HG02840 (cell line): ENCODE results near the gene CFAP97D2.
"Not testable (repeated sequence)": the region's sequence is repeated elsewhere in the genome, so short reads cannot be mapped to it uniquely, and the experiment has no call there.

Experiments used
- ATAC-seq: cut with Tn5 transposase; IDR thresholded peaks from one replicate; pipeline ENCODE4 v1.9.1; 2021; ENCODE audit warnings: mild to moderate bottlenecking, moderate library complexity, moderate number of reproducible peaks; ENCODE audit not compliant: unreplicated experiment, low FRiP score

The CFAP97D2 gene

DNA sequence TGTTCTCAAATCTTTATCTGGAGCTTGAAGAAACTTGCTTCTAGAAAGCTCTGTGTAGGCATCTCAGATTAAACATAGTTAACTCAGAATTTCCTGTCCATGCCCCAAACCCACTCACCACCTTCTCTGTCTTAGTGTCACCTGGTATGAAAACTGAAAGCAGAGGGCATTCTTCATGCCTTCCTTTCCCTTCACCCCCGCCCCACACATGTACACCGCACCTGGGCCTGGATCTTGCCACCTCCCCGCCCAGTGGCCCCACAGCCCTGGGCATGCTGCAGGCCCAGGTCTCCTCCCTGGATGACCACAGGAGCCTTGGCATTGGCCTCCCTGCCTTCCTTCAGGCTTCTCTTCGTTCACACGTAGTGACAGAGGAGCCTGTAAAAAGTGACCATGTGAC is 15.8 kb downstream of the CFAP97D2 start:
- no peak for ATAC-seq

DNA sequence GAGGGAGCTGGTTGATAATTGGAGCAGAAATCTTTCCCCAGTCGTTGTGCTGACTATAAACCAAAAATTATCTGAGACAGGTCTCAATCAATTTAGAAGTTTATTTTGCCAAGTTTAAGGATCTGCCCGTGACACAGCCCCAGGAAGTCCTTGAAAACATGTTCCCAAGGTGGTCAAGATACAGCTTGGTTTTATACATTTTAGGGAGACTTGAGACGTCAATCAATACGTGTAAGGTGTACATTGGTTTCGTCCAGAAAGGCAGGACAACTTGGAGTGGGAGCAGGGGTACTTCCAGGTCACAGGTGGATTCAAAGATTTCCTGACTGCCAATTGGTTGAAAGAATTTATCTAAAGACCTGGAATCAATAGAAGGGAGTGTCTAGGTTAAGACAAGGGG is 17.6 kb downstream of the CFAP97D2 start:
- ATAC-seq = no peak

DNA sequence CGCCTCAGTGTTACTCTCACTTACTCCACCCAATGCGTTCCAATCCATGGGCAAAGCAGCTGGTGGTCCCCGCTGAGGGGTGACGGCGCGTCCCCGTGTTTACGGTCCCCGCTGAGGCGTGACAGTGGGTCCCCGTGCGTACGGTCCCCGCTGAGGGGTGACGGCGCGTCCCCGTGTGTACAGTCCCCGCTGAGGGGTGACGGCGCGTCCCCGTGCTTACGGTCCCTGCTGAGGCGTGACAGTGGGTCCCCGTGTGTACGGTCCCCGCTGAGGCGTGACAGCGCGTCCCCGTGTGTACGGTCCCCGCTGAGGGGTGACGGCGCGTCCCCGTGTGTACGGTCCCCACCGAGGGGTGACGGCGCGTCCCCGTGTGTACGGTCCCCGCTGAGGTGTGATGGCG is 19.5 kb downstream of the CFAP97D2 start:
- ATAC-seq = no peak

DNA sequence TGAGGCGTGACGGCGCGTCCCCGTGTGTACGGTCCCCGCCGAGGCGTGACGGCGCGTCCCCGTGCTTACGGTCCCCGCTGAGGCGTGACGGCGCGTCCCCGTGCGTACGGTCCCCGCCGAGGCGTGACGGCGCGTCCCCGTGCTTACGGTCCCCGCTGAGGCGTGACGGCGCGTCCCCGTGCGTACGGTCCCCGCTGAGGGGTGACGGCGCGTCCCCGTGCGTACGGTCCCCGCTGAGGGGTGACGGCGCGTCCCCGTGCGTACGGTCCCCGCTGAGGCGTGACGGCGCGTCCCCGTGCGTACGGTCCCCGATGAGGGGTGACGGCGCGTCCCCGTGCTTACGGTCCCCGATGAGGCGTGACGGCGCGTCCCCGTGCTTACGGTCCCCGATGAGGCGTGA is 20.5 kb downstream of the CFAP97D2 start:
- not testable (repeated sequence) for ATAC-seq

DNA sequence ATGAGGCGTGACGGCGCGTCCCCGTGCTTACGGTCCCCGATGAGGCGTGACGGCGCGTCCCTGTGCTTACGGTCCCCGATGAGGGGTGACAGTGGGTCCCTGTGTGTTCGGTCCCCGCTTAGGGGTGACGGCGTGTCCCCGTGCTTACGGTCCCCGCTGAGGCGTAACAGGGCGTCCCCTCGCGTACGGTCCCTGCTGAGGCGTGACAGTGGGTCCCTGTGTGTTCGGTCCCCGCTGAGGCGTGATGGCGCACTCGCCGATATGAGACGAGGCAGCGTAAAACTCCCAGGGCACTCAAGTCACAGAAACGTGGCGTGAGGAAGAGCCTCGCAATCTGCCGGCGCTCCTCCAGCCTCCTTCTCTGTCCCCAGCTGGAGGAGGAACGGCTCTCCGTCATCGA is 20.9 kb downstream of the CFAP97D2 start:
- ATAC-seq = no peak

DNA sequence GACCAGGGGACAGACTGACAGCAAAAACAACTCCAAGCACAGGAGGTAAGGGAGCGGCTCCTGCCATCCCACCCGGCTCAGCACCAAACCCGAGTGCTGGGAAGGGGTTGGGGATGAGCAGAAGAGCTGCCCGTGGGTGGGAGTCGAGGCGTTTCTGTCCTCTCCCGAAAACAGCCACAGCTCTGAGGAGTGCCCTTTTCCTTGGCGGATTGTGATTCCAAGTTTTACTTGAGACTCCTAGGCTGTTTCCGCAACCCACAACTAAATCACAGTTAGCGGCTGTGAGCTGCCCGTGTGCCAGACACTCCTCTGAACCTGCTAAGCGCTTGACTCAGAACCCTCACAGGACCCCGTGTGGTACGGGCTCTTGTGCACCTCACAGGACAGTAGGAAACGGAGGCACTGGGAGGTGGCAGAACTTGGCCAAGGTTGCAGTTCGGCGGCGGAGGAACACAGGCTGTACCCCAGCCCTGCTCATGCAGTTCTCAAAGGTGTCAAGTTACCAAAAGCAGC is 21.4 kb downstream of the CFAP97D2 start:
- no peak for ATAC-seq

DNA sequence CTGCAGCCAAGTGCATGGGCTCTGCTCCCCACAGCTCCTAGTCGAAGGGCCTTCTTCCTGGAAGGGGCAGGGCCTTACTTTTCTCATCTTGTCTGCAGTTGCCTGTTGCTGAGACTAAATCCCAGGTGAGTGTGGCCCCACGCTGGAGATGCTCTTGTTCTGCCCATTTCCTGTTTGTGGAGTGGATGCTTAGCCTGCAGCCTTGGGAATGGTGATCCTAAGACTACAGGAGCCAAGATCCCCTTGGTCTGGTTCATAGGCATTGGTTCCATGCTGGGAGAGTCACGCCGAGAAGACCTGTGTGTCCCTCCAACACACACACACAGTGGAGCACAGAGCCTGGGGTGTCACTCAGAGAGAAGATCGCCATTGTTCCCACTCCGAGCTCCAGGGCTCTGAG is 23.5 kb downstream of the CFAP97D2 start:
- no peak for ATAC-seq

DNA sequence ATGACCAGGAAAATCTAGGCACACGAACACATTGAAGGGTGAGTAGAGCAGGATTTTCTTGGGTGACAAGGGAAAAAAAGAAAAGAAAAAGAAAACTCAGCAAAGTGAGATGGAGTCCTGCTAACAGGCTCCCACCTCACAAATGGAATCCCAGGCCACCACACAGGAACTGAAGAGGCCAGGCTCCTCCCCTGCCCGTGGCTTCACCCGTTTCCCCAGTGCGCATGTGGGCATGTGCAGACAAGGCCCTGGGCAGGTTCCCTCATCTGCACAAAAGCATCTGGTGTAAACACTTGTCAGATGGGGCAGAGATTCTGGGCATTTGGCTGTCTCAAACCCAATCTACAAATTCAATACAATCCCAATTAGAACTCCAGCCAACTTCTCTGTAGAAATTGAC is 24.5 kb downstream of the CFAP97D2 start:
- ATAC-seq = no peak

DNA sequence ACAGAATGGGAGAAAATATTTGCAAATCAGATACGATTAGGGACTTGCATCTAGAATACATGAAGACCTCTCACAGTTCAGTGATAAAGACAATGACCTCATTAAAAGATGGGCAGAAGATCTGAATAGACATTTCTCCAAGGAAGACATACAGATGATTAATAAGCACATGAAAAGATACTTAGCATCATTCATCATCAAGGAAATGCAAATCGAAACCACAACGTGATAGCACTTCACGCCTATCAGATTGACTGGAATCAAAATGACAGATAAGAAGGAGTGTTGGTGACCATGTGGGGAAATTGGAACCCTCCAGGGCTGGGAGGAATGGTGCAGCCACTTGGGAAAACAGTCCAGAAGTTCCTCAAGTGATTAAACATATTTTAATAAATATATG is 25.8 kb downstream of the CFAP97D2 start:
- no peak for ATAC-seq

DNA sequence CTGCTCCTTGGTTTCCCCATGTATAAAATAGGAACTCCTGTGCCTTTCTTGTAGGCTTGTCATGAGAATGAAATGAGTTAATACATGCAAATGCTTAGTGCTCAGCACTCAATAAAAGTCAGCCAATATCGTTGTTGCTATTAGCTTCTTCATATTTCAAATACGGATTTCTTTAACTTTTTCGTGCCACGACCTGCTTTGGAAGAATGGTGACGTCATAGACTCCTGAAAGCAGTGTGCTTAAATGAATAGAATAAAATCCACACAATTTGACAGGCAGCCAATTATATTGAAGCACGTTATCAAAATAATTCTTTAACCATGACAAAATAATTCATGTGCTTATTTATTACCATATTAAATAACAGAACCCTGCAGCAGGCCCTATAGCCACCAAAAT is 29.1 kb downstream of the CFAP97D2 start:
- ATAC-seq = no peak

DNA sequence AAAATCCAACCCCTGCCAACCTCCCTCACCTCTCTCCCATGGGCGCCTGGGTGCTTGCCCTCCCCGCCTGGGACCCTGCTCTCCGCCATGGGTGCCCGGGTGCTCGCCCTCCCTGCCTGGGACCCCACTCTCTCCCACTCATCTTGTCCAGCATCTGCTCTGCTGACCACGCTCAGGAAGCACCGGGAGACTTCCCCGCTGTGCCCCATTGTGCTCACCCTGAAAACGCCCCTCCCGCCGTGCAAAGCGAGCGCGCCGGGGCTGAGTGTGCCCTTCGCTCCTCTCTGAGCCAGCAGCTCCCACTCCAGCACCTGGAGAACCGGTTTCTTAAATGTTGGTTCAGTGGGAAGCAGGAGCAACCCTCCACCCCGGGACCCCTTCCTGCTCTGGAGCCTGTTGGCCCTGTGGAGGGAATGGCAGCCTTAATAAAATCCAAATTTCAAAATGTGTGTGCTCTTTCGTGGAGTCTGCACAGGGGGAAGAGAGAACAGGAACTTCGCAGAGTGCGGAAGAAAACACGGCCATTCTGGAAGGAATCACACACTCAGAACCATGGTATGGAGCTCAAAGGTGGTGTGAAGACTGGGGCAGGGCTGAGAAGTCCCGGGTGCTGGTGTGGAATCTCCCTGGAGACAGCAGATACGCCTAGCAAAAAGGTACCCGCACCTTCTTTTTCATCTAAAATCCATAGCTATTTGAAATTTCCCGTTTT is 32.5 kb downstream of the CFAP97D2 start:
- no peak for ATAC-seq

DNA sequence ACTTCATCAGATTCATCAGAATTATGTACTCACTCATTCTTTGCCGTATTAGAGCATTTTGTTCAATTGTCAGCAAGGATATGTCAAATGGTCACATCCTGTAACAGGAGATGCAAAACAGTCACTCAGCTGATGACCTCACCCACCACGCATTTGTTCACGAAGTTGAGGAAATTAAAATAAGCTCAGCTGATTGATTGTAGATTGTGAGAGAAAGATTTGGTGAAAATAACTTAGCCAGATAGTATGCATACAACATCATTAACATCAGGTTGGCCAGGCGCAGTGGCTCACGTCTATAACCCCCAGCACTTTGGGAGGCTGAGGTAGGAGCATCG is 33.1 kb downstream of the CFAP97D2 start:
- ATAC-seq = no peak

DNA sequence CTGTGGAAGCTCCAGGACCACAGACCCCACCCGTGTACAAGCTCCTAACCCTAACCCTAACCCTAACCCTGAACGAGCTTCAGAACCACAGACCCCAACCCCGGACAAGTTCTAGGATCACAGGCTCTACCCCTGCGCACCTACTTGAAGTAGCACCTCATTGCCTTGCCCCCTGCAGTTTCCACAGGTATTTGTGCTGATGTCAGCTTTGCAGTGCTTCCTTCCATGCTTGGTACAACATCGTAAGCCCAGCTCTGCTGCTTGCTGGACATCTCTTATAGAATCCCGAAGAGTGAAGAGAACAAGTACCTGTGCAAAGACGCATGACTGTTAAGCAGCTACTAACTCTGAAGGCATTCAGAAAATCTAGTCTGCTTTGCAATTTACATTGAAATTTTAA is 34.9 kb downstream of the CFAP97D2 start:
- ATAC-seq = no peak

DNA sequence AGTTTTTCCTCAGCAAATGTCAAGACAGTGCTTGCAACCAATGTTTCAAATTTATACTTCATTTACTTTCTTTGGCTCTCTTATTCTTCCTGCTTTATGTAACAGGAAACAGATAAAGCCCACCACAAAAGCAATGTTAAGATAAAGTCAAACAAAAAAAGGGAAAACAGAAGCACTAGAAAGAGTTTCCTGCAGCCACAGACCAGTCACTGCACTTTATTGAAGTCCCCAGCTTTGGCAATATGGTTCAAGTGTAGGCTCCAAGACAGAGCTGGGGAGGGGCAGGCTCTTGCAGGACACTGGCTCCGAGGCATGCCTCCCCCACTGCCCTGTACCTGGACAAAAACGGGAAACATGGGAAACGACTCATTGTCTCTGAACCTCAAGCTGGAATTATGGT is 40.3 kb downstream of the CFAP97D2 start:
- no peak for ATAC-seq

DNA sequence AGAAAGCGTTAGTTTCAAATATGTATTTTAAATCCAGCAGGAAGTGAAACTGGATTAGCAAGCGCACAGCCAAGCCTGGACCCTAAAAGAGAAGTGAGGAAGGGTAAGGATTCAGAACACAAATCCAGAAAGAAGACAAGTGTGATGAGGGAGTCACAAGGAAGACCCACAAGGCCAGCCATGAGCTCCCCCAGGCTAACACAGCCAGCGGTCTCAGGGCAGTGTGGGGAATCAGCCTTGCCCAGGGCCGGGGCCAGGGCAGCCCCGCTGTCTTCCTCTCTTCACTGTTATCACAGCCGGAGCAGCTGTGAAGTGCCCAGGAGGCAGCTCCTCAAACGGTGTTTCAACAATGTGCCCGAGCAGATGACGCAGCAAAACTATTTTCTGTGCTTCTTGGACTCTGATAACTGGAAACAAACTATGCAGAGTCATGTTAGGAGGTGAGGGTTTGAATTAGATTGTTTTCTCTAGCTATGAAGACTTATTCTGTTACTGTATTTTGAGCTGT is 43.5 kb downstream of the CFAP97D2 start:
- no peak for ATAC-seq

DNA sequence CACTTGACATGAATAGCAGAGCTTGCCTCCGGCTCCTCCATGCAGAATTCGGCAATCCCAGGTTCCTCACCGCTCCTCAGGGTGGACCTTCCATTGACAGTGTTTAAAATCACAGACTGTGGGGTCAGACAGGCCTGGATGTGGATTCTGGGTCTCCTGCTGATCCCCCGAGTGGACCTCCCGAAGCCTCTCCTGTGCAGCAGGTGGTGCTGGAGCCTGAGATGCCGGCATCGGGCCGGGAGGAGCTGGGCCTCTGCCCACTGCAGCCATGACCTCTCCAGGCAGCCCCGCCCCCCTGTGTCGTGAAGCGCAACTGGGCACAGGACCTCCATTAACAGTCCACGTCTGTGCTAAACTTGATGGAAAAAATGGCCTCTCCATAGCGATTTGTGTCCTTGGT is 45.1 kb downstream of the CFAP97D2 start:
- no peak for ATAC-seq

DNA sequence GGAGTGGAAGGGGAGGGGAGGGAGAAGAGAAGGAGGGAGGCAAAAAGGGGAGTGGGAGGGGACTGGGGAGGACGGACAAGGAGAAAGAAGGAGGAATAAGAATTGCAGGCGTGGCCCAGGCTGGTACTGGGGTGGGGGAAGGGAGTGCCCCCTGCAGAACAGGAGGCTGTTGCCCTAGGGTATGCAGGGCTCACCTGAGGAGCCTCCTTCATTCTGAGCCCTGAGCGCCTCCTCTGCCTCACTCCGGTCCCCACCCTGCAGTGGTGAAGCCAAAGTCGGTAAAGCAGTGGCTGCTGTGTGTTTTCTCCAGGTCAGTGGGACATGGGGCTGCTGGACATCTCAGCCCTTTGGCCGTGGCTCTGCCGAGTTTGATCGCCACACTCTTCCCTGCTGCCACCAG is 46.6 kb downstream of the CFAP97D2 start:
- ATAC-seq = no peak

DNA sequence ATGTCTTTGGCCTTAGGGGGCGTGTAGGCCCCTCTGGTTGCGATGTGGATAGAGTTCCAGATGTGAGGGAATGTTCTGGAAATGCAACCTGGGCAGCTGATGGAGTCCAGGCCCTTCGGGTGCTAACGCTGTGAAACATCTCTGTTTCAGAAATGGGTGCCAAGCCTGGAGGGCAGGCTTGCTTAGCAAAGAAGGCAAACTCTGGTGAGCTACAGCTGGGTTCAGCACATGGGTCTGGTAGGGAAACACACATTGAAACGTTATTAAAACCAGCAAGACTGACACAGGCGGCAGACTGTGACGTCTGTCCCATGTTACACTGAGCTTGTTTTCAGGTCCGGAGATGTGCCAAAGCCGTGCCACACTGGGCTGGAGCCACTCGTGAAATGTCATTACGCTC is 47.0 kb downstream of the CFAP97D2 start:
- no peak for ATAC-seq

DNA sequence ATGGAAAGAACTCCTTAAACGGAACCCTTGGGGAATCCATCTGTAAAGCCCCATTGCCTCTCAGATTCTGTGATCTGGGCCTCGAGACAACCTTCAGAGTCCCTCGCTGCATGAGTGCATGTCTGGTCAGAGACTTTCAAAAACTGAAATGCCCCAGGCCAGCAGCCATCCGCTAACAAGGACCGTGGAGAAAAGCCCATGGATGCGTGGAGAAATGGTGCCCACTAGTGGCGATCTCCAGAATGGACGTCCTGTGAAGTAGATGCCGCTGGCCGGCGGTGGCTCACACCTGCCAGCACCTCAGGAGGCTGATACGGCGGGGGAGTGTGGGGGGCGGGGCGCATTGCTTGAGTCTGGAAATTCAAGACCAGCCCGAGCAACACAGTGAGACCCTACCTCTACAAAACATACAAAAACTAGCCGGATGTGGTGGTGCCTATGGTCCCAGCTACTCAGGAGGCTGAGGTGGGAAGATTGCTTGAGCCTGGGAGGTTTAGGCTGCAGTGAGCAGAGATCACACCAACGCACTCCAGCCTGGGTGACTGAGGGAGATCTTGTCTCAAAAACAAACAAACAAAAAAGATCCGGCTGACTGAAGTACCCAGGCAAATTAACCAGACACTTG is 47.8 kb downstream of the CFAP97D2 start:
- peak; percentile 85 for ATAC-seq

DNA sequence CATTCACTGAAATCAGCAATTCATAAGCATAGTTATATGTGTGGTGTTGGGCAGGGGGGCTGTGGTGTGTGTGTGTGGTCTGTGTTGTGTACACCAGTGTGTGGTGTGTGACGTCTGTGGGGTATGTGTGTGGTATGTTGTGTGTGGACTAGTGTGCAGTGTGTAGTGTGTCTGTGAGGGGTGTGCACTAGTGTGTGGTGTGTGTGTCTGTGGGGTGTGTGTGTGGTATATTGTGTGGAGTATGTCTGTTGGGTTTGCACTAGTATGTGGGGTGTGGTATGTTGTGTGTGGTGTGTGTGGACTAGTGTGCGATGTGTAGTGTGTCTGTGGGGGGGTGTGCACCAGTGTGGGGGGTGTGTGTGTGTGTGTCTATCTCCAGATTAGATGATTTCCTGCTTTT is 48.5 kb downstream of the CFAP97D2 start:
- ATAC-seq = no peak

DNA sequence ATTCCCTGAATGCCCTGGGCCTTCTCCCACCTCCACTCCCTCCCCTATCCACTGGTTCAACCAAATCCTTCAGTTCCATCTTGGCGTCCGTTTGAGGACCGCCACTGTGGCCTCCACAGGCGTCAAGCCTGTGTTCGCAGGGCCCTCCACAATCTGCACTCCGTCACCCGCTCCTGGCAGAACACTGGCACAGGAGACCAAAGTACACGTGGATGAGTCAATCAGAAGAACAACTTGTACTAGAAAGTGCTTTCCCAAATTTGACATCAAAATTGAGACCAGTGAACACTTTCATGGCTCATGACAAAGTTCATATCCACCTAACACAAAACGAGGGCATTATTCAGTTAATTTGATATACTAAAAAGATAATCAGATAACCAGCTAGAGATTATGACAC is 49.1 kb downstream of the CFAP97D2 start:
- ATAC-seq = no peak

DNA sequence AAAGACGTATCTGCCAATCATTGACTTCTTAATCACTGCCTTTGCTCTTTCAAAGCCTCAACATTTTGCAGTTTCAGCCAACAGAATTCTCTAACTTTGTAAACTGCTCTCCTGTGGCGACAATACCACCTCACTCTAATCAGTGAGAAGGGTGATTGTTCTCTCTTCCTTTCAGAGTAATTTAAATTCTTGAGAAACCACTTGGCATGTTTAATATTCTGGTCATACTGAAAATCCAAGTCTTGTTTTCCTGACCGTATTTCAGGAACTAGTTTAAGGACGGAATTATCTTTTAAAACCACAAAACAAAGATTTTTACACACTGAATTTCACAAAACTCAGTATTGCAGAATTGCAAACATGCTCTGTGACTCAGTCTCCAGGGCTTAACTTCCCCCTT is 50.4 kb downstream of the CFAP97D2 start:
- ATAC-seq = no peak
